GM23338 (cell line): ENCODE results near the gene PPFIA1. TPM values are rescaled to one million over a fixed set of nuclear protein-coding genes. Genes with fewer than 3 reads are reported as not detected.

Experiments used
- ATAC-seq: fragments of 200-7000 bp; cut with Tn5 transposase; 3 replicates; pipeline ENCODE4 v1.9.1; 2020
- DNase-seq: peaks from one replicate; pipeline ENCODE4 v3.0.0-alpha.2; 2015; ENCODE audit warnings: low spot score
- H2AFZ ChIP-seq: fragments of 200-600 bp; sonication (generic); 2 replicates; pipeline ENCODE4 v1.8.0; 2016; ENCODE audit warnings: antibody characterized with exemption, mild to moderate bottlenecking, moderate library complexity
- H3F3A ChIP-seq: fragments of 200-600 bp; sonication (generic); replicated peaks from 2 replicates; pipeline ENCODE4 v1.8.0; 2017; ENCODE audit warnings: antibody characterized with exemption, mixed run types, low read depth
- H3K27ac ChIP-seq: fragments of 200-600 bp; sonication (generic); 2 replicates; pipeline ENCODE4 v1.6.1; 2016; ENCODE audit warnings: low read depth
- H3K27me3 ChIP-seq: fragments of 200-600 bp; sonication (generic); 2 replicates; pipeline ENCODE4 v1.8.0; 2016; ENCODE audit warnings: mild to moderate bottlenecking, mixed run types, moderate library complexity; ENCODE audit not compliant: insufficient read depth
- H3K36me3 ChIP-seq: fragments of 200-600 bp; sonication (generic); 2 replicates; pipeline ENCODE4 v1.8.0; 2016; ENCODE audit warnings: mild to moderate bottlenecking; ENCODE audit not compliant: insufficient read depth
- H3K4me1 ChIP-seq: fragments of 200-600 bp; sonication (generic); 2 replicates; pipeline ENCODE4 v1.8.0; 2016; ENCODE audit warnings: mild to moderate bottlenecking, moderate library complexity; ENCODE audit not compliant: insufficient read depth
- H3K4me2 ChIP-seq: fragments of 200-600 bp; sonication (generic); 2 replicates; pipeline ENCODE4 v1.7.1; 2017; ENCODE audit warnings: mixed run types
- H3K4me3 ChIP-seq: fragments of 200-600 bp; sonication (generic); 2 replicates; pipeline ENCODE4 v1.6.1; 2016; ENCODE audit warnings: mixed run types
- H3K79me2 ChIP-seq: fragments of 200-600 bp; sonication (generic); replicated peaks from 2 replicates; pipeline ENCODE4 v1.8.0; 2017; ENCODE audit warnings: mild to moderate bottlenecking; ENCODE audit not compliant: insufficient read depth
- H3K9me2 ChIP-seq: fragments of 200-600 bp; sonication (generic); 2 replicates; pipeline ENCODE4 v1.8.0; 2017; ENCODE audit not compliant: insufficient read depth
- H4K20me1 ChIP-seq: fragments of 200-600 bp; sonication (generic); replicated peaks from 2 replicates; pipeline ENCODE4 v1.8.0; 2017; ENCODE audit warnings: mild to moderate bottlenecking; ENCODE audit not compliant: insufficient read depth
- H3K27ac Mint-ChIP-seq: 2 replicates; pipeline ENCODE4 v1.8.0; 2020; ENCODE audit warnings: inconsistent platforms, mild to moderate bottlenecking, moderate library complexity, mixed read lengths
- H3K27me3 Mint-ChIP-seq: 3 replicates; pipeline ENCODE4 v1.8.0; 2022; ENCODE audit warnings: low read depth, mild to moderate bottlenecking, moderate library complexity, mixed read lengths, inconsistent platforms; ENCODE audit not compliant: insufficient read depth, poor library complexity
- H3K36me3 Mint-ChIP-seq: 3 replicates; pipeline ENCODE4 v1.8.0; 2021; ENCODE audit warnings: low read depth, mild to moderate bottlenecking, inconsistent platforms, moderate library complexity, mixed read lengths
- H3K4me1 Mint-ChIP-seq: 3 replicates; pipeline ENCODE4 v1.8.0; 2020; ENCODE audit warnings: mild to moderate bottlenecking, inconsistent platforms, mixed read lengths
- H3K4me3 Mint-ChIP-seq: 3 replicates; pipeline ENCODE4 v1.8.0; 2021; ENCODE audit warnings: moderate library complexity, mild to moderate bottlenecking, inconsistent platforms, mixed read lengths
- H3K9me3 Mint-ChIP-seq: 3 replicates; pipeline ENCODE4 v1.8.0; 2020; ENCODE audit warnings: moderate library complexity, mild to moderate bottlenecking, inconsistent platforms, mixed read lengths
- CREB1 ChIP-seq: fragments of 250-450 bp; sonication (Bioruptor Pico); IDR thresholded peaks from 2 replicates; pipeline ENCODE4 v1.5.0; 2020; ENCODE audit warnings: low read depth, mild to moderate bottlenecking, moderate library complexity
- CTCF ChIP-seq, 2 experiments: fragments of 200-600 bp in 1 of 2; sonication (generic) in 1 of 2; conservative IDR thresholded peaks; 2 replicates each; pipeline versions ENCODE4 v1.5.1 to v1.6.1; 2016 to 2017; ENCODE audit warnings: antibody characterized with exemption in 2 of 2, low read depth in 2 of 2, mild to moderate bottlenecking in 2 of 2, moderate library complexity in 1 of 2
- ETS1 ChIP-seq: IDR thresholded peaks from 2 replicates; pipeline ENCODE4 v1.6.1; 2016; ENCODE audit warnings: antibody characterized with exemption
- EZH2 ChIP-seq: fragments of 200-600 bp; sonication (generic); IDR thresholded peaks from one replicate; pipeline ENCODE4 v1.8.0; 2017; ENCODE audit warnings: antibody characterized with exemption, mild to moderate bottlenecking, low read depth; ENCODE audit not compliant: unreplicated experiment
- EZH2phosphoT487 ChIP-seq: fragments of 200-600 bp; sonication (generic); IDR thresholded peaks from one replicate; pipeline ENCODE4 v1.8.1; 2018; ENCODE audit warnings: antibody characterized with exemption; ENCODE audit not compliant: unreplicated experiment
- JUNB ChIP-seq: IDR thresholded peaks from one replicate; pipeline ENCODE4 v1.6.1; 2016; ENCODE audit warnings: antibody characterized with exemption; ENCODE audit not compliant: unreplicated experiment
- NANOG ChIP-seq: IDR thresholded peaks from 2 replicates; pipeline ENCODE4 v1.6.1; 2016; ENCODE audit warnings: antibody characterized with exemption, borderline replicate concordance
- POLR2AphosphoS5 ChIP-seq: IDR thresholded peaks from 2 replicates; pipeline ENCODE4 v1.6.1; 2016; ENCODE audit warnings: antibody characterized with exemption, low read depth
- REST ChIP-seq: IDR thresholded peaks from one replicate; pipeline ENCODE4 v1.6.1; 2018; ENCODE audit warnings: antibody characterized with exemption; ENCODE audit not compliant: unreplicated experiment
- STAT1 ChIP-seq: IDR thresholded peaks from one replicate; pipeline ENCODE4 v1.6.1; 2016; ENCODE audit warnings: antibody characterized with exemption; ENCODE audit not compliant: unreplicated experiment
- ZNF114 ChIP-seq: fragments of 250-450 bp; sonication (Bioruptor Pico); IDR thresholded peaks from 2 replicates; pipeline ENCODE4 v1.5.0; 2020; ENCODE audit warnings: mild to moderate bottlenecking, moderate library complexity
- ZNF331 ChIP-seq: fragments of 250-450 bp; sonication (Bioruptor Pico); IDR thresholded peaks from 2 replicates; pipeline ENCODE4 v1.5.0; 2020; ENCODE audit warnings: low read depth, mild to moderate bottlenecking, moderate library complexity
- ZNF462 ChIP-seq: fragments of 250-450 bp; sonication (Bioruptor Pico); IDR thresholded peaks from 2 replicates; pipeline ENCODE4 v1.5.0; 2020; ENCODE audit warnings: mild to moderate bottlenecking, moderate library complexity
- polyA plus RNA-seq: library from polyadenylated mRNA; unstranded; fragments of >200 nt; fragmentation: Nextera tagmentation; extraction: Ambion mirVana; gene quantifications from 2 replicates; pipeline ENCODE4 v1.2.1, GENCODE V29; 2016
- total RNA-seq: library from RNA; depleted of rRNA; stranded (reverse); fragments of >200 nt; shearing (Covaris generic); gene quantifications from 2 replicates; pipeline ENCODE4 v1.2.3, GENCODE V29; 2014

The PPFIA1 gene
- total and polyA plus RNA-seq, 2 experiments from 2014 or later = 41.7 to 62.0 TPM

GRCh38 chr11:70327717-70328116, 57.2 kb downstream of the PPFIA1 start:
- Histone ChIP-seq H3K4me1 (no peaks in the 10 kb centered on the region), H3K4me2 (no peak overlapping the region), H3K27me3 (no peaks in the 10 kb centered on the region), H4K20me1 (peaks cover 15% of the 10 kb centered on the region), H3K36me3 (peaks cover 66% of the 10 kb centered on the region), H3K9me2 (no peaks in the 10 kb centered on the region), H3K27ac (0 out of 2 replicates have a peak overlapping the region, but pooled peaks have one; percentile 20), H3K4me3 (no peak overlapping the region), H2AFZ (no peak overlapping the region), H3K79me2 (no peaks in the 10 kb centered on the region), H3F3A (no peaks in the 10 kb centered on the region)
- Mint-ChIP-seq H3K4me1 (peaks cover 2% of the 10 kb centered on the region; the same call in 2 of the 3 replicates), H3K4me3 (no peak overlapping the region), H3K27me3 (peaks cover 2% of the 10 kb centered on the region), H3K9me3 (no peaks in the 10 kb centered on the region; the same call in 2 of the 3 replicates), H3K27ac (no peak overlapping the region), H3K36me3 (peaks cover 72% of the 10 kb centered on the region)
- DNase-seq = no peak
- ATAC-seq = no peak
- TF ChIP-seq ZNF114 = no peak
- TF ChIP-seq CTCF (conservative IDR thresholded peaks at IDR 0.05; ENCODE audit: low read depth in 2 of 2) = no peak
- TF ChIP-seq ZNF331 (CRISPR knock-in tag) = no peak
- TF ChIP-seq CREB1 (CRISPR knock-in tag) = no peak
- TF ChIP-seq REST = no peak
- no peak for TF ChIP-seq STAT1
- no peak for TF ChIP-seq EZH2
- TF ChIP-seq NANOG = no peak
- no peak for TF ChIP-seq POLR2AphosphoS5
- TF ChIP-seq EZH2phosphoT487 = no peak
- no peak for TF ChIP-seq ETS1
- no peak for TF ChIP-seq ZNF462 (CRISPR knock-in tag)
- TF ChIP-seq JUNB = no peak
